UCSD-AML1 (cell line): ENCODE data around the gene CHSY3.
A peak's percentile ranks its signal among the peaks of the same experiment; 100 is the strongest.

Experiments
- DNase-seq: peaks from one replicate; lab custom pipeline; 2025; ENCODE audit not compliant: unreplicated experiment; lab: John Stamatoyannopoulos, UW

CHSY3 gene

DNA sequence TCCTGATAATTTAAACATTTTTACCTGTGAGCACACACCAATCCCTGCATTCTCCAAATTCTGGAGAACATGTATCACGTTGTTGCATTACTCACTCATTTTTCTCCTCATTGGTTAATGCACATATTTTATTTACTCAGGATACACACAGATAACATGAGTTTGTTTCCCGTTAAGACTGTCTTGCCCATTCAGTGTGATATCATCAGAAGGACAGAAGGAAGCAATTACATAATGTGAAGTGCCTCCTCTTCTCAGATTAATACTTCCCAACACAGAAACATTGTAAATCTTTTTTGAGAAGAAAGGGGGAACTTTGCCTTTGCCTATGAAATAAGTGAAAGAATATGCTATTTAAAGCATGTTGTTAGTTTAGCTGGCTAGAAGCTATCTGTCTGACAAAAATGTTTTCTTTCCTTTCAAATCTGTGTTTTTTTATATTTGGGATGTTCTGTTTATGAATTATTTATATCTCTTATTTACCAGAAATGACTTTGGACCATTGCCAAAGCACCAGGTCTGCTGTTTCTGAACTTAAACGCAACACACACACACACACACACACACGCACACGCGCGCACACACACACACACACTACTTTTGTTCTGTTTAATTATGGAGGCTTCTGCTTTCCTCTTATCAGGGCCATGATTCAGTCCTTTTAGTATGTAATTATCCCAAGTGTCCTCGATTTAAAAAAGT is 186.5 kb downstream of the CHSY3 start:
- DNase-seq, result no peak

DNA sequence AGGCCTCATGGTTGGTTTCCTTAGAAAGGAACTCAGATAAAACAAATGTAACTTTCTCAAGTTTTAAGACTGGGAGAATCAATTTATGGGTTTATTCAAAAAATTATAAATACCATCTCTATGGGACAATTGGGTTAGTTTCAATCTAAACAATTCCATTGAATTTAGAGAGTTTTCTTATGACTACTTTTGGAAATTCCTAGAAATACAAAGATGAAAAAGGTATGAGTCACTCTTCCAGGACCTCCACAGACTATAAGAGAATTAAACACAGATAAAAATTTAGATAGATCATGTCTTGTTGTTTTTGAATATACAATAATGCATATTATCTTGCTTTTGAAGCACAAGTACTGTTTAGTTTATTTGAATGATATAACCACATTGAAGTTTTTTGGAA is 188.7 kb downstream of the CHSY3 start:
- no peak for DNase-seq

DNA sequence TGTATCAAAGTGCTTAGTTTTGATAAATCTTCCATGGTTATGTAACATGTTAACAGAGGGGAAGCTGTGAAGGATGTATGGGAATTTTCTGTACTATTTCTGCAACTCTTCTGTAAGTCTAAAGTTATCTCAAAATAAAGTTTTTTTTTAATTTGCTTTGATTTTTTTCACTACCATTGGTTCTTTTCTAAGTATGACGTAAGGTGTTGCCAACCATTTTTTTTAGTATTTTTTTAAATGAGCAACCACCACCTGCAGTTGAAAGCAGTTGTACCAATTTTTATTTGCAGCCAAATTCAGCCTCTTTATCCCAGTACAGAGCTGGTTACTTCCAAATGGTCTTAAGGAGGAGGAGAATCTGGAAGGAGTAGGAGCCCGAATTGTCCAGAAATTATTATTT is 192.2 kb downstream of the CHSY3 start:
- no peak for DNase-seq

DNA sequence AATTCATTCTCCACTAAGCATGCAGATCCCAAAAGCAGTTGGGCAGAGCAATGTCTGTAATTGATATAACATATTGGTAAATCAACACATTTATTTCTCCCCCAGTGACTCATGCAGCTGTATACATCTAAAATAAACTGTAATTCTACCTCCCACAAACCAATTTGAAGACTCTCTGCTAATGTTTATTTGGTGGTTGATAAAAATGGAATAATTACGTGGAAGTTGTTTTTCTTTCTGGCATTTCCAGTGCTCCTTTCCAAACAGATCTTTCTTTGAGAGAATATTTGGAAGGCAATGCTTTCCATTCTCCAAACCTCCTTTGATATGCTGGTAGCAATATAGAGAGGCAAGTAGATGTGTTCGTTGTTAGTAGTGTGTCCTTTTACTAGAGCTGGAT is 194.7 kb downstream of the CHSY3 start:
- DNase-seq, result no peak

DNA sequence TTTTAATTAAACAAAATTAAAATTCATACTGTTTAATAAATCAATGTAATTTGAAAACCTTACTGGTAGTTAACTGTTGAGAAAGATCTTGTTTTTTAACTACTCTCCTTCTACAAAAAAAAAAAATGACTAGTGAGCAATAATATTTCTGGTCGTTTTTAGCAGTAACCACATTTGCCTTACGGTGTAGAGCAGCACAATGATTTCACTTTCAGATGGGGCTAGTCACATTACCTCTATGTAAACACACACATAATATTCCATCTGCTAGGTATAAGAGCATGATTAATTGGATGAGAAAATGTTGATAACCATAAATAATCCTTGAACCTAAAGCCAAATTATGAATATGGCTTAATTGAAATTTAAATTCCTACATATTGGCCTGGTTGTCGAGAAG is 198.1 kb downstream of the CHSY3 start:
- DNase-seq, result no peak

DNA sequence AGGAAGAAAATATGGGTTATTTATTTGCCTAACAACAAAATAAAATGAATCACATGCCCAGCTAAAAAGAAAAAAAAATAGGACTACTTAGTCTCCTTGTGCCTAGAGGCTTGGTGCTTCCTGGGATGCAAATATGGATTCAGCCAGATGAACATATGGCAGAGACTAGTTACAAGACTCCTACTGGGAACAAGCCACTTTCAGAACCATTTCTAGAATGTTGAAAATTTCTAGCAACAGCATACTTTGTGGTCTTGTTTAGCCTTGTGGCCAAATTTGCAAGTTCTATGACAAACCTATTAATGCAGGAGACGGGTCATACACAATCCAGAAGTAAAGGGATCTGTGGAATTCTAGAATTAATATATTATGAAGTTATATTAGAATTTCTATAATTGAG is 198.7 kb downstream of the CHSY3 start:
- no peak for DNase-seq

DNA sequence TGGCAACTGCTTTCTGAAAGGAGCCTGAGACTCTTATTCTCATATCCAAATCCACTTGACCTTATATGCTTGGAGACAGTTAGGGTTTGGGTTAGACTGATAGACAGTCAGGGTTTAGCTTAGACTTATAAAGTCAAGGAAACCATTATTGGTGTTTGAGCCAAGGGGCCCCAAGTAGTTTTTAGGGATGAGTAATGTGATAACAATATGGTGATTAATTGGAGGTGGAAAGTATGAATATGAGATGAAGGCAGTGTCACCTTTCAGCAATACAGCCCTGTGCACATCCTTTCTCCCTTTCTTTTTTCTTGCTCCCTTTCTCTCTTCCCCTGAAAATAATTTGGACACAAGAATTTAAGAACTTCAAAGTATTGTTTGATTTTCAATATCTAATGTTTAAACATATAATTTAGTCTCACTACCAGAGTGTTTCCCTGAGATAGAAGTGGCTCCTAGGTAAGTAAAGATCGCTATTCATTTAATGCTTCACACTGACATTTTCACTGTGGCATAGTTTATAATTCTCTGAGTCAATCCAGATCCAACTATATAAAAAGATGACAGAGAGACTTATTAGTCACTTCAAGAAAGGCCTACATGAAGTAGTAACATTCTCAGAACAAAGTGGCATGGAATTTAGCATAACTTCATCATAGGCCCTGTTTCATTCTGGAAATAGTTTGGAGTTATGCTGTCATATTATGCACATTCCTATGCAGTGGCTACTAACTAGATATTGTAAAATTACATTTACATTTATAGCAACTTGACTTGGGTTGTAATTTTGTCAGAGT is 200.8 kb downstream of the CHSY3 start:
- DNase-seq, result no peak

DNA sequence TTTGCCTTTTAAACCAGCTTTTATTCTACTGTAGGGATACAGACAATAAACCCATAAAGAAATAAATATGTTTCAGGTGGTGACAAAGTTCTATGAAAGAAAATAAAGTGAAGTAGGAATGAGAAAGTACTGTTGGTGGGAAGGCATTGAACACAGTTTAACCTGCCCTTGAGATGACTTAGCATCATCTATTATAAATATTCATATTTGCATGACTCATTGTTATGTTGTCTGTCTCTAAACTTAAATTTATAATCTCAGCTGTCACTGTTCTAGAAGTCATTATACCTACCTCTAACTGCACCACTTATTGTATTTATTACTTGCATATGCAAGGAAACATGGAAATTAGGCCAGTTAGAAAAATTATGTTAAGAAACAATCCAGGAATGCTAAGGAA is 202.2 kb downstream of the CHSY3 start:
- no peak for DNase-seq

DNA sequence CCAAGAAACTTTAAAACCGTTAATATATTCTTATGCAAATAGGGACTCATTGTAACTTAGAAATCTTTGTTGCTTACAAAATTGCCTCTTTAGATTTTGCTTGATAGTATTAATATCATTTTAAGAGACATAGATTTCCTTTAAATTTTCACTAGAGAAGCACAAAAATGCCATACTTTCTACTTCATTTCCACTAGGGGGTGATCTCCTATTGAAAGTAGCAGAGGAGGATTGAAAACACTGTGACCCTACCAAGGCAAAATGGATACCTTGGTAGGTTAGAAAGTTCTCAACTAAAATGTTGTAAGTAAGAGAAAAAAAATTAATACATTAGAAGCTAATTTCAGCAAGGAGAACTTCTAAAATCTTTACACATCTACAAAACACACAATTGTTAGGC is 204.9 kb downstream of the CHSY3 start:
- DNase-seq, result no peak

DNA sequence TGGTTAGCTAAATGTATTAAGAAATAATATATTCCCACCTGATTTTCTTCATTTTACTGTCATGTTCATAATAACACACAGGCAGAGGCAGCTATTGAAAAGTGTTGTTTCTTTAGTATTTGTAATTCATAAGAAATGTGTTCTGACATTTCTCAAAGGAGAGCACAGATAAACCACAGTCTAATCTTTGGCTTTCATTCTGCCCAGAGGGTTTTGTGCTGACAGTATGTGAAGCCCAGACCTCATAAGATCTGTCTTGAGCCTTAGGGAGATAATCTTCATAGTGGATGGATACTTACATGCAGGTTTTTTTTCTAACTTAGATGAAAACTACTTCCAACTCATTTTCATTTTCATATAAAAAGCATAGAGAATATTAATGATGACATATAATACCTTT is 206.1 kb downstream of the CHSY3 start:
- DNase-seq, result no peak

DNA sequence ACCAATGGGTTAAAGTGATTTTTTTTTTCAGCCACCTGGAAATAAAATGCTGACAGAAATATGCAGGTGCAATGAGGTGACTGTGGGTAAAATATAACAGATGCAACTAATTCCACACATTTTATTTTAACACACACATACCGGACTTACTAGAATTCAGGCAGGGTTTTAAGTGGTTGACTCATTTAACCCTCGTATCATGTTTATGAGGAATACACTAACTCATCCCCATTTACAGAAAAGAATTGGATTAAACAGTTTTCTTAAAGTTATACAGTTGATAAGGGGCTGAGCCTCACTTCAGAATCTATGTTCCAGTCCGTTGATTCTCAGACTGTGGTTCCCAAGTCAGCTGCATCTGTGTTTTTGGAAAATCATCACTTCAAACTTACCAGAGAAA is 207.5 kb downstream of the CHSY3 start:
- DNase-seq, result no peak

DNA sequence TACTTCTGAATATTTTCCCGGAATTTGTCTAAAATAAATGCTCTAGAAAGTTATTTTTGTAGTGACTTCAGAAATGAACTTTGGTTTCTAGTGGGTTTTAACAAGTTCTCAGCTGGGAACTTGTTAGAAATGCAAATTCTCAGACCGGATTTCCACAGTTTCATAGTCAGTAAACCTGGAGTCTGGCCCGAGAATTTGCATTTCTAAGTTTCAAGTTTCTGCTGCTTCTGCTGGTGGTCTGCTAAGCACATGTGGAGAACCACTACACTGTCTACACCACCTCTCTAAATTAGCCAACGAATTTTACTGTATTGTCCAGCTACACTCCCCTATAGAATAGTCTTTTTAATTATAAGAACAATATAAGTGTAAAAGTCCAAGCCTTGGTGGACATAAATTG is 208.0 kb downstream of the CHSY3 start:
- no peak for DNase-seq

DNA sequence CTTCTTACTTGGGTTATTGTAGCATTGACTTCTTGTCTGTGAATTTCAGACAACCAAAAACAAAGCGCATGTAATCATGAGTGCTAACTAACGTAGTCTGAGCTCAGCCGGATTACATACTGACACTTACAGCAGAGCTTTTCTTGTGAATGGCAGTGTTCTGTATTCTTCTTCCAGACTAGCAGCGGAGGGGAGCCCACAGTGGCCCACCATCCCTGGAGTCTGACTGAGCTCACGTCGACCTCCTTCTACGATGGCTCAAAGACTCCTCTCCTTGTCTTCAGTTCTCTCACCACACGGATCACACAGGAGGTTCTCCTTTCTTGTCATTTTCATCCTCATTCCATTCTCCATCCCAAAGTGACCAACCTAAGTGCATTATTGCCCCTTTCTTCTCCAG is 211.4 kb downstream of the CHSY3 start:
- DNase-seq, result no peak

DNA sequence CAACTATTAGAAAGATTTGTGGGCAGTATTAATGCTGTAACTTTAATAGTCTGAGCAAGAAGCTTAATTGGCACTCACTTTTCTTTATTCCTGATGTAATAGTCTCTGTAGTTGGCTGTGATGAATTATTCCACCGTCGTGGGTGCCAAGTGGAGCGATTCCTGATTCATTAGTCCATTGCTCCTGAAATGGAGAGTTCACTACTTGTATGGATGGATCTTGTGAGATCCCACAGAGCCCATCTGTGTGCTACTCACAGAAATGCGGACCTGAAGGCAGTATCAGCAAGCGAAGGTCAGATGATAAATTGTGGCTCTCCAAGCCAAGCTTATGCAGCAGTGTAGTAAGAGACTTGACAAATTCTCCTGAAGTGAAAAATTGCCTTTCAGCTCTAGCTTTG is 212.2 kb downstream of the CHSY3 start:
- no peak for DNase-seq

DNA sequence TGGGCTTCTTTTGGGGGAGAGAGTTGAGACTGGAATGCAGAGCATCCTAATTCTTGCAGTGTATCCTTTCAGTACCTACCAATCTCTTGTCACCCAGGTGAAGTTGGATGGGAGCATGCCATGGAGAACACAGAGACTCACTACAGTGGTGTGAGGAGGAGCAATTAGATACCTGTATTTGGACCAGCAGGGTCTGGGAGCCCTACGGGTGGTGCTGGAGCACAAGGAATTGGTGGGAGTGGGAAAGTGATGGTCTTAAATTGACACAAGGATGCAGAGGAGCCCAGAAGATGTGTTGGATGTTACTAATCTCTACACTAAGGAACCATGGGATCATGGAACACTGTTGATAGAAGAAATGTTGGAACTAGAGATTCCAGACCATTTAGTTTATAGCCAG is 212.7 kb downstream of the CHSY3 start:
- no peak for DNase-seq

DNA sequence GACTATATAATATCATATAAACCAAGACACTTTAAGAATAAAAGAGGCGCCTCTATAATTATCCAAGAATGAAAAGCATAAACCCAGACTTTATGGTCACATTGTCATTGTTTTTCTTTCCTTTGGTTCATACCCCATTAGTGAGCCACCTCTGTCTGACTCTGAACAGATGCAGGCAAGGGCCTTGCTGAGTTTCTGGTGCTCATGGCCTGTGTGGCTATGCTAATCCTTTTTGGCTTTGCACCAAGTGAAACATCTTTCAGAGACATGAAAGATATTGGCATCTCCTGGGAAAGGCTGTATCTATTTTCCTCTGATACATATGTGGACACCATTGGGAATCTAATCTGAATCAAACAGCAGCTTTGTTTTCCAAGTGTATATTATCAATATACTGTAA is 222.5 kb downstream of the CHSY3 start:
- DNase-seq, result no peak

DNA sequence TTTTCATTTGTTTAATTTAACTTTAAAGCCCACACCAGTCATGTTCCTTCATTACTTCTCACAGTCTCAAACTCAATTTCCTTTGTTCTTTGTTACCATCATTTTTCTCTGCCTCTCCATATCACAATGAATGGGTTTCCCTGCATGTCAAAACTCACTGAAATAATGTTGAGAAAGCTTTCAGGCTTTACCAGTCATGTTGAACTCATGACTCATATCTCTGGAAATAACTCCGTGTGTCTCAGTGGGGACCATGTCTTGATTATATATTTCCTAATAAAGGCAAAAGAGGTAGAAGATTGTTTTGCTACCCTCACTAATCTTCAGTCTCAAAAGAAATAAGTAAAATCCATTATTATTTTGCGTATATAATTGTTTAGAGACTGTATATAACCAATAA is 231.2 kb downstream of the CHSY3 start:
- DNase-seq, result no peak

DNA sequence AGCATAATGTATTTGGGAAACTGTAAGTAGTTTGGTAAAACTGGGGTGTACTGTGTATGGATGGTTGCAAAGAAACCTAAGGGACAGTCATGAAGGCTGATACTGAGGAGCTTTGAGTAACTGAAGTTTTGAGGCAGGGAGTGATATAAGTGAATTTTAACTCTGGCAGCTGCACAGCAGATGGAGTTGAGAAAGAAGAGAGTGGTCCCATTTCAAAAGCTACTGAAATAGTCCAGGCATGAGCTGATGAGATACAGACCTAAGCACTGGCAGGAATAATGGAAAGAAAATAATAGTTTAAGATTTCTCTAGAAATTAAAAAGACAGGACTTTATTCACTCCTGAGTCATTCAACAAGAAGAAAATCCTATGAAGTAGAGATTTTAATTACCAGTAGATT is 232.0 kb downstream of the CHSY3 start:
- no peak for DNase-seq

DNA sequence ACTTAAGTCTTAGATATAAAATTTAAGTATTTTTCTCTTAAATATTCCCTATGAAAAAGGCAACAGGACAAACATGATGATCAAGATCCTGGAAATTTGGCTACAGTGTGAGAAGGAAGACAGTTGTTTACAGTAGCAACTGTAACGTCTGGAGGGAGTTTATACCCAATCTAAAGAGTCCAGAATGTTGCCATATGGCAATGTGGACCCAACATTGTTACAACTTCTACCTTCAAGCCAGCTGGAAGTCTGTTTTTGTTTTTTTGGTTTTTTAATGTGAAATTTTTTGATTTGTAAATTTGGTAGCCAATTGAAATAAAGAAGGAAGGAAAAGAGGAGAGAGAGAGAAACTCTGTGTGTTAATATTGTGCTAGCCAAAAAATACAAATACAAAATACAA is 233.4 kb downstream of the CHSY3 start:
- DNase-seq, result no peak

DNA sequence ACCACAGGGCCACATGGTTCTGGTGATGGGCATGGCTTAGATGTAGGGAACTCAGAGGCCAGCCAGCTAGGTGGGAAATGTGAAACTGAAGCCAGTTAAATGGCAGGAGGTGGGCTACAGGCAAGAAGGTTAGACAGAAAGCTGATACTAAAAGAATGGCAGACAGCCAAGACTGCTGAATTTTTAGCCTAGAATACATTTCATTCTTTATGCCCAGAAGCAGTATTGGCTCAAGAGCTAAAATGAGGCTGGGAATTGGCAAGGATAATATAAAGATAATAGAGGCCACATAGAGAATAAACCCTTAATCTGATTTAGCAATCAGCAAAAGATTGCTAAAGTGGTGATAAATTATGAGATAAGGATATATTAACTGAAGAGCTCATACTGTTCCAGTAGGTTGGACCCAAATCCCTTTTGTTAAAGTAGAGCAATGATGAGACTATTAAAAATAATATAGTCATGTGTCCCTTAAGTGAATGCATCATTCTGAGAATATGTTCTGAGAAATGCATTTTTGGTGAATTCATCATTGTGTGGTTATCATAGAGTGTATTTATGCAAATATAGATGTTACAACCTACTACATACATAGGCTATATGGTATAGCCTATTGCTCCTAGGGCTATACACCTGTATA is 234.3 kb downstream of the CHSY3 start:
- no peak for DNase-seq

DNA sequence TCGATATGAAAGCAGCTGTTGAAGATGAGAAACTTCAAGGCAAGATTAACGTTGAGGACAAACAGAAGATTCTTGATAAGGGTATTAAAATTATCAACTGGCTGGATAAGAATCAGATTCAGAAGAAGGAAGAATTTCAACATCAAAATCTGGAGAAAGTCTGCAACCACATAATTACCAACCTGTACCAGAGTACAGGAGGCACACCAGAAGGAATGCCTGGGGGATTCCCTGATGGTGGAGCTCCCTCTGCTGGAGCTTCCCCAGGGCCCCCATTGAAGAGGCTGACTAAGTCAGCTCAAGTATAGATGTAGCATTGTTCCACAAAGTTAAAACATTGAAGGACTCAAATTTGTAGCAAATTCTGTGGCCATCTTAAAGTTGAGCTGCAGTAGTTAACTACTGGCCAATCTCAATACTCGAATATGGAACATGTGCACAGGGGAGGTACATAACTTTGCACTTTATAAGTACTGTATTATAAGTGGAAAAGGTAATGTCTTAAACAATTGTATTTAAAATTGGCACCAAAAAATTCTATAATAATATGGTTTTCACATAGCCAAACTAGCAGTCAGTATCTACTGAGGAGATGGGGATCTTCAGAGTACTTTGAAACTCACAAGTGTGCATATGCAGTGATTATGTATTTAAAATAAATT is 237.5 kb downstream of the CHSY3 start:
- DNase-seq, result peak; percentile 5

DNA sequence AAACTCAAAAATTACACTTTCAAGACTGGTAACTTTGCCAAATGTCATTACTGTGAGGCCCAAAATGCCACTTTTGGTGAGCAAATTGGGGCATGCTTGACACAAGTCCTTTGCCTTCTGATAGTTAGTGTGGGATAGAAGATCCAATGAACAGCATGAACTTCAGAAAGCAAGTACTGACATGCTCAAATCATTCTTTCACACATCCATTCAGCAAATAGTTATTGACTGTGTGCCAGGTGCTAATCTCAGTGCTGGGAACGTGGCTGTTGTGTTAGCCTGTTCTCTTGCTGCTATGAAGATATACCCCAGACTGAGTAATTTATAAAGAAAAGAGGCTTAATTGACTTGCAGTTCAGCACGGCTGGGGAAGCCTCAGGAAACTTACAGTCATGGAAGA is 247.0 kb downstream of the CHSY3 start:
- DNase-seq, result no peak
